ENCODE results near the gene BHLHE23.
A peak's percentile ranks its signal among the peaks of the same experiment; 100 is the strongest.

BHLHE23 gene

DNA sequence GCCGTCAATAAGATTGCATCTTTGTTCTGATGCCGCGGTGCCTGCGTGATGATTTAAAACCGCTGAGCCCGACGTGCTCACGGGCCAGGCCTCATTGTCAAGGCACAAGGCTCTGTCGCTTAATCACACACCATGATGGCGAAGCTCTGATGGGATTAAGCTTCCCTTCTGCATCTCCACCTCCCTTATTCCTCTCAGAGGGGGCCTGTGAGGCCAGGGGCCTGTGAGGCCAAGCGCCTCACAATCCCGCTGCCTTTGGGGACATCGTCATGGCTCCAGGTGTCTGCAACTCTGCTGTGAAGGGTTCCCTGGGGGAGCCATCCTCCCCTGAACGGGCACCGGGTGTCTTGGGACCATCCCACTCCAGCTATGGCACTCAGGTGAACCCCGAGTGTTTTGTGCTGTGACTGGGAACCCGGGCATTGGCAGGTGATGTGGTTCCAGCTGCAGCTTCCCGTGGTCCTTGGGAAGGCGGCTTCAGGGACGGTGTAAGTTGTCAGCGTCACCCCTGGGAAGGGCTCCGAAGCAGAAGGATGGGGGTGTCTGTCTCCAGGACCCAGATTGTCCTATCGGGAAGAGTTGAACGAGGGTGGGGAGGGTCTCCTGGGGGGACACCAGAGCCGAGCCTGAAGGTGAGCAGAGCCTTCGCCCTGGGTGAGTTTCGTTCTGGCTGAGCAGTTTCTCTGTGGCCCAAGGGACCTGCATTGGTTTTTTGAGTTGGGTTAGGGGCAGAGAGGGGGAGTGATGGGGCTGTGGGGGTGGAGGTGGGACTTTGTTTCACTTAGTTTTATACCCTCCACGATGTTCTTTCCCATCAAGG lies 18.0 kb upstream of the BHLHE23 start:
- DNase-seq = no peak

DNA sequence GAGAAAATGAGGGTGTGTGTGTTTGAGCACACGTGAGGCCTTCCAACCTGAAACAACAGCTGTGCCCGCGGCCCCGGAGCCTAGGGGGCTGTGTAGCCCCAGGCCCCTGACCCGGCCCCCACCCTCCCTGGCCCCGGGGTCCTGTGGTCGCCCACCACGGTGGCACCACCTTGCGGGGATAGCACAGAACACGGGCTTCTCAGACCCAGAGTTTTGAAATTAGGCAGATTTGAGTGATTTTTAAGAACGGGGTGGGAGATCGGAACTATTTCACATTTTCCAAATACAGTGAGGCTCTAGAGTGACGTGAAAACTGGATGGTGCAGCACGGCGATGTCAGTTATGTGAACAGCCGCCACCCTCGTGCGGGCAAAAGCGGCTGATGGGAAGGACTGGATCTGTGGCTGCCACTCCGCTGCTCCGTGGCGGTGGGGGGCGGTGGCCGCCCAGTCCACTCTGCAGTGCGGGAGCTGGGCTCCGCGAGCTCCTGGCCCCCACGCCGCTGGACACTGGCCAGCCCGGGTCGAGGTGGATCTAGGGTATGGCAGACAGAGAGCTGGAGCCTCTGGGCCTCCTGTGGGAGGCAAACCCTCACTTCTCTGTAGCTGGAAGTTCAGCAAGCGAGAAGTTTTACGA lies 17.3 kb upstream of the BHLHE23 start:
- no peak for DNase-seq

GRCh38 chr20:63023071-63023935 lies 16.5 kb upstream of the BHLHE23 start:
- DNase-seq = no peak

- DNase-seq = no peak
These were observed 15.7 kb upstream of the BHLHE23 start for GRCh38 chr20:63022501-63022900.

- no peak for DNase-seq
These were observed 14.9 kb upstream of the BHLHE23 start for GRCh38 chr20:63021356-63022321.

DNA sequence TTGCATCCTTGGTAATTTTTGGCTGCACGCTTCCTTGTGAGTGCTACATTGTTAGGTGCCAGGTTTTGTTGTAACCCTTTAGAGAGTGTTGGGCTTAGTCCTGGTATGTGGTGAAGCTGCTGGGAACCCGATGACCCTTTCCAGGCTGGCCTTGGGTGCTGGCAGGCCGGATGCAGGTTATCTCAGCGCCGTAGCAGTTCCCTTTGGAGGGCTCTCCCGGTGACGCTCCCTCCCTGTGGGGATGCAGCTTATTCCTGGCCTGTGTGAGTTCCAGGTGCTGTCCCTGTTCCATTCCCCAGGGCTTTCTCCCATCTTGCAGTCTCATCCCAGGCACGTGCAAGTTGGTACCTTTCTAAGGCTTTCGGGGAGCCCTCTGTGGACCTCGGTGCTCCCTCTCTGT lies 13.9 kb upstream of the BHLHE23 start:
- DNase-seq = no peak

GRCh38 chr20:63017826-63018411 lies 11.2 kb upstream of the BHLHE23 start:
- DNase-seq = no peak

GRCh38 chr20:63017076-63017825 lies 10.5 kb upstream of the BHLHE23 start:
- no peak for DNase-seq

- no peak for DNase-seq
These were observed 9.8 kb upstream of the BHLHE23 start for GRCh38 chr20:63016514-63017075.

GRCh38 chr20:63015662-63016361 lies 9.0 kb upstream of the BHLHE23 start:
- DNase-seq = no peak

GRCh38 chr20:63015147-63015661 lies 8.4 kb upstream of the BHLHE23 start:
- no peak for DNase-seq

GRCh38 chr20:63014710-63015109 lies 7.9 kb upstream of the BHLHE23 start:
- DNase-seq = no peak

DNA sequence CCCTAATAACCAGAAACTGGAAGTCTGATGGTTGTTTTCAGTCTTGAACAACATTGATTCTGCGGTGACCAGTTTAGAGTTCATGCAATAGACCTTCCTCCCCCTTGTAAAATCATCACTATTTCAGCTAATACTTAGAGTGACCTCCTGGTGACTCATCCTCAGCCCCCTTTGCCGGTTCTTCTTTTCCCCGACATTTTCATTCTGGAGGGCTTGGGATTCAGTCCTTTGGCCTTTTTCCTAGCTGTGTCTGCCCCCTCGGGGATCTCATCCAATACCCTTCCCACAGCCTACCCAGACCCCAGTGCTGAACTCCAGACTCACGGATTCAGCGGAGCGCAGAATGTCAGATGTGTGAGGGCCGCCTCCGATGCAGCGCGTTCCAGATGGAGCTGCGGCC lies 7.5 kb upstream of the BHLHE23 start:
- no peak for DNase-seq

DNA sequence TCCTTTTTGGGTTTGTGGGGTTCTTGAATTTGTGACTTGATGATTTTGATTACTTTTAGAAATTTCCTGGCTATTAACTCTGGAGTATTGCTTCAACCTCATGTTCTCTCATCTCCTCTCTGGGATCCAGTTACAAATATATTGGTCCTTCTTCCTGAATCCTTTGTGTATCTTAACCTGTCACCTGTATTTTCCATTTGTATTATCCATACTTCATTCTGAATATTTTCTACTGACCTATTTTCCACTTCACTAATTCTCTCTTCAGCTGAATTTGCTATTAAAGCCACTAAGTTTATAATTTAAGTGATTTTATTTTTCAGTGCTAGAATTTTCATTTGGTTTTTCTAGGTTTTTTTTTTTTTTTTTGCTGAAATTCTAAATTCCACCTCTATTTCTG lies 6.4 kb upstream of the BHLHE23 start:
- no peak for DNase-seq

DNA sequence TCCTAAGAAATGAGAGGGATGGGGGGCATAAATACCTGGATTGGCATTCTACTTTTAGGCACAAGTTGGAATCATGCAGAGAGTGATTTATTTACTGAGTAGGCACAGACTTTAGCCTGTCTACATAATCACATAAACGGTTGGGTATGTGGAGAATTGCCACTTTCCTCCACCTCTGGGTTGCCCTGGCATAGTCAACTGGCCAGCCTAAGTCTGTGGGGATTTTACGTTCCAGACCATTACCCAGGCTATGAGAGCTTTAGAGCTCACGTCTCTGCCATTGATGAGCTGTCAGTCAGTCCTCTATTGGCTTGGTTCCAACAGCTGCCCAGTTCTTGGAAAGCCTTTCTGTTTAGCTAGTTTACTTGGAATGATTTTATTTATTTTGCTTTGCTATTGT lies 5.0 kb upstream of the BHLHE23 start:
- no peak for DNase-seq

GRCh38 chr20:63009988-63010769 lies 3.4 kb upstream of the BHLHE23 start:
- peak; percentile 74 for DNase-seq

DNA sequence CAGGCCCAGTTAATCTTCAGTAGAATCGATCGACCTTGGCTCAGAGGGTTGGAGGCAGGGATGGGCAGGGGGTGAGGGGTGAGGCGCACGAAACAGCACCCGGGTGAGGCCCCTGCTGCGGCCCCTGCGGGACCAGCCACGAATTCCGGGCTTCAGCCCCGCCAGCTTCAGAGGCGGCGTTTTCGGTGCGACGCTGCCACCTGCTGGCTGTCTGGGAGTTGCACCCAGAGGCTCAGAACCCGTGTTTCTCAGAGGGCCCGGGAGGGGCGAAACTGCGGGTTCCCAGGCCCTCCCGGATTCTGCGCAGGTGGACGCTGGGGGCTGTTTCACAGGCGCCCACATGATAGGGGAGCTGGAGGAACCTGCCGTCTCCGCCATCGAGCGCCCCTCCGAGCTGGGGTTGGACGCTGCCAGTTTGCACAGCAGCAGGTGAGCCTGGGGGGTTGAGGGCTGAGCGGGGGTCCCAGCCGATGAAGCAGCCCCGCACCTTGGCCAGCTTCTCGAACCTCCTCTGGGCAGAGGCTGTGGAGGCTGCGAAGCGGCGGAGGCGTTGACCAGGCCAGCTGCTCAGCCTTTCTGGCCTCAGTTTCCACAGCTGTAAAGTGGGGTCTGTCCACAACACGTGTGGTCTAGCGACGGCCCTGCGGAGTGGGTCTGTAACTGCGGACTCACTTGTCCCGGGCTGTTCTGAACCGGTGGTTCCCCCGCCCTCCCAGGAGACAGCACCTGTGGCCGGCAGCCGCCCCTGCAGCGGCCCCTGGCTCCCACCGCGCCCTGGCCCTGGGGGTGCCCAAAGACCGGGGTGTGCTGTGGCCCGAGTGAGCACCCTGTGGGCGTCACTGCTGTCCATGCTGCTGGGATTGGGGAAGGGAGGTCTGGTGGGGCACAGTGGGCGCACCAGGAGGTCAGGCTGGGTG lies 2.5 kb upstream of the BHLHE23 start:
- peak; percentile 86 for DNase-seq

- DNase-seq = no peak
These were observed 1.8 kb upstream of the BHLHE23 start for GRCh38 chr20:63008541-63009044.
